Colonic mucosa (tissue), 4 donors: ENCODE data around the gene COPZ1. TPM values are rescaled to one million over a fixed set of nuclear protein-coding genes. Genes with fewer than 3 reads are reported as not detected.
A peak's percentile ranks its signal among the peaks of the same experiment; 100 is the strongest.

Experiments used
- DNase-seq: peaks from one replicate; pipeline ENCODE4 v3.0.0-alpha.2; 2020
- H3K27ac ChIP-seq: fragments of 200-600 bp; one replicate; pipeline ENCODE4 v1.8.0; 2021
- H3K27me3 ChIP-seq: fragments of 200-600 bp; one replicate; pipeline ENCODE4 v1.8.0; 2021
- H3K36me3 ChIP-seq: fragments of 200-600 bp; one replicate; pipeline ENCODE4 v1.8.0; 2021
- H3K4me1 ChIP-seq: fragments of 200-600 bp; one replicate; pipeline ENCODE4 v1.8.0; 2021; ENCODE audit warnings: mild to moderate bottlenecking
- H3K4me3 ChIP-seq: fragments of 200-600 bp; one replicate; pipeline ENCODE4 v1.8.0; 2021
- H3K9ac ChIP-seq, 2 donors: one replicate each; pipeline ENCODE4 v1.7.0; 2013; ENCODE audit warnings: control low read depth in 2 of 2, low read depth in 2 of 2, low read length in 2 of 2
- H3K9me3 ChIP-seq: fragments of 200-600 bp; one replicate; pipeline ENCODE4 v1.8.0; 2021
- intact Hi-C: fragments of 100-400 bp; cut with DNase I; formaldehyde crosslinking; loops from one replicate; pipeline ENCODE4 v1.14.1; 2022
- total RNA-seq, 2 donors: library from RNA; stranded (reverse); fragmentation: NEBNext Ultra II Directional in 1 of 2; extraction: Animal tissue kit (Norgen Biotek cat#: 25700) in 1 of 2; gene quantifications; one replicate each; pipeline ENCODE4 v1.2.1, GENCODE V29; 2021
- TF ChIP-seq, protein P1 (sequence below): fragments of 200-600 bp; IDR thresholded peaks from one replicate; pipeline ENCODE4 v1.8.0; 2022; ENCODE audit warnings: antibody characterized with exemption, mild to moderate bottlenecking
- donor health status: healthy.
- donor health status: DM: no; HTN: no; CAD: no.
- donor health status: DM: no; HTN: no; CAD: no.

COPZ1 gene
- total RNA-seq, 2 donors from 2014 or later, result 164 to 173 TPM

DNA sequence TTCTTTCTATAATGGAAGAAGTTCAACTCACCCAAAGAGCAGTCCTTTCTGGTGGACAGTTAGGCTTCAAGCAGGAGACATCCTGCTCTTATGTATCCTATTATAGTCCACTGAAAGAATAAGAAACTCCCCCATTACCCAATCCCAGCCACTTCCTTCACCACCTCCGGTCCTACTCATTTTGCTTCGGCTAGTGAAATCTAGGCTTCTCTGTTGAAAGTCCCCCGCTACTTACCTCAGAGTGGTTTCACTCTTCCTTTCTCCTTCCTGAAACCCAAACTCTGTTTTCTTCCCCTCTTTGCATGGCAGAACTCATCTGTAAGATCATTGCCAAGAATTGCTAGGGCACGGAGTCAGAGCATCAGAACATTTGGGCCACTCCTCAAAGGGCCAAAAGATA is 39.5 kb downstream of the COPZ1 start, which contains the start of gene GPR84:
Gene GPR84, minus strand, starts transcription at position 74 of the 400 bp plus-strand sequence. CDS start 635 bp downstream, outside the sequence.
- intact Hi-C loops, result loop anchor here (5.0 kb wide), 2 partner anchors 72 to 142 kb away; no protein-coding TSS in a partner anchor
- Histone ChIP-seq H3K9me3 (no peaks in the 10 kb centered on the region), H3K4me3 (no peak within 1 kb of the TSS), H3K27ac (no peak within 1 kb of the TSS), H3K9ac (no peak within 1 kb of the TSS), H3K36me3 (no peaks in the 10 kb centered on the region), H3K27me3 (no peaks in the 10 kb centered on the region), H3K4me1 (peaks cover 5% of the 10 kb centered on the region)
- TF ChIP-seq, protein P1, sequence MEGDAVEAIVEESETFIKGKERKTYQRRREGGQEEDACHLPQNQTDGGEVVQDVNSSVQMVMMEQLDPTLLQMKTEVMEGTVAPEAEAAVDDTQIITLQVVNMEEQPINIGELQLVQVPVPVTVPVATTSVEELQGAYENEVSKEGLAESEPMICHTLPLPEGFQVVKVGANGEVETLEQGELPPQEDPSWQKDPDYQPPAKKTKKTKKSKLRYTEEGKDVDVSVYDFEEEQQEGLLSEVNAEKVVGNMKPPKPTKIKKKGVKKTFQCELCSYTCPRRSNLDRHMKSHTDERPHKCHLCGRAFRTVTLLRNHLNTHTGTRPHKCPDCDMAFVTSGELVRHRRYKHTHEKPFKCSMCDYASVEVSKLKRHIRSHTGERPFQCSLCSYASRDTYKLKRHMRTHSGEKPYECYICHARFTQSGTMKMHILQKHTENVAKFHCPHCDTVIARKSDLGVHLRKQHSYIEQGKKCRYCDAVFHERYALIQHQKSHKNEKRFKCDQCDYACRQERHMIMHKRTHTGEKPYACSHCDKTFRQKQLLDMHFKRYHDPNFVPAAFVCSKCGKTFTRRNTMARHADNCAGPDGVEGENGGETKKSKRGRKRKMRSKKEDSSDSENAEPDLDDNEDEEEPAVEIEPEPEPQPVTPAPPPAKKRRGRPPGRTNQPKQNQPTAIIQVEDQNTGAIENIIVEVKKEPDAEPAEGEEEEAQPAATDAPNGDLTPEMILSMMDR, result no peak
- no peak for DNase-seq

DNA sequence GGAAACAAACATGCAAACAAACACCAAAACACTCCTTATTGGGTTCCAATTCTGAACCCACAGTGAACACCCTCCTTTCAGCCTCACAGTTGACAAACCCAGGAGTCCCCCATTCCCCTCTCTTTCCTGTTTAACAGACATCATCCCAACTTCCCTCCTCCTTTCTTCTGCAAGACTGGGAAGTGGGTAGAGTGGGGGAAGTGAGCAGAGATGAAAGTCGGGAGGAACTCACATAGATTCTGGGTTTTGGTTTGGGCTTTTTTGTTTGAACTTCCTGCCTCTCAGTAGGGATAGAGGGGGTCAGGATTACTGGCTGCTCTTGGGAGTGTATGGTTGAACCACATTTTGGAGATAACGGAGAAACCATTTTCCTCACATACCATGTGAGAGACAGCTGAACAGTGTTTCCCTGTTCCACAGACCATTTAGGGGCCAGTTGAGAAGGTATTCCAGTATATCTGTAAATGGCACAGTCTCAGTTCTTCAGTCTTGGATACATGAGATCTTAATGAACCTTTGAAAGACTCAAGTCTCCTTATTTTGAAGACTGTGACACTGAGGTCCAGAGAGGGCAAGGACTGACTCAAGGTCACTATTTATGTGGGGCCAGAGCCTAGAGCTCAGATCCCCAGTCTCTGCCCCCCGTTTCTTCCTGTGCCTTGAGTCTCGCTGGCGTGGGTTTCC is 43.2 kb downstream of the COPZ1 start:
- peaks cover 11% of the 10 kb centered on the region for H3K4me1 ChIP-seq
- H3K9ac ChIP-seq, result peak overlapping the region in 1 of 2 donors; percentile 19
- DNase-seq, result no peak
- intact Hi-C loops, result no loop called here
- H3K9me3 ChIP-seq, result no peaks in the 10 kb centered on the region
- H3K4me3 ChIP-seq, result no peak overlapping the region
- TF ChIP-seq, protein P1, result no peak
- no peak overlapping the region for H3K27ac ChIP-seq
- no peaks in the 10 kb centered on the region for H3K27me3 ChIP-seq
- no peaks in the 10 kb centered on the region for H3K36me3 ChIP-seq

DNA sequence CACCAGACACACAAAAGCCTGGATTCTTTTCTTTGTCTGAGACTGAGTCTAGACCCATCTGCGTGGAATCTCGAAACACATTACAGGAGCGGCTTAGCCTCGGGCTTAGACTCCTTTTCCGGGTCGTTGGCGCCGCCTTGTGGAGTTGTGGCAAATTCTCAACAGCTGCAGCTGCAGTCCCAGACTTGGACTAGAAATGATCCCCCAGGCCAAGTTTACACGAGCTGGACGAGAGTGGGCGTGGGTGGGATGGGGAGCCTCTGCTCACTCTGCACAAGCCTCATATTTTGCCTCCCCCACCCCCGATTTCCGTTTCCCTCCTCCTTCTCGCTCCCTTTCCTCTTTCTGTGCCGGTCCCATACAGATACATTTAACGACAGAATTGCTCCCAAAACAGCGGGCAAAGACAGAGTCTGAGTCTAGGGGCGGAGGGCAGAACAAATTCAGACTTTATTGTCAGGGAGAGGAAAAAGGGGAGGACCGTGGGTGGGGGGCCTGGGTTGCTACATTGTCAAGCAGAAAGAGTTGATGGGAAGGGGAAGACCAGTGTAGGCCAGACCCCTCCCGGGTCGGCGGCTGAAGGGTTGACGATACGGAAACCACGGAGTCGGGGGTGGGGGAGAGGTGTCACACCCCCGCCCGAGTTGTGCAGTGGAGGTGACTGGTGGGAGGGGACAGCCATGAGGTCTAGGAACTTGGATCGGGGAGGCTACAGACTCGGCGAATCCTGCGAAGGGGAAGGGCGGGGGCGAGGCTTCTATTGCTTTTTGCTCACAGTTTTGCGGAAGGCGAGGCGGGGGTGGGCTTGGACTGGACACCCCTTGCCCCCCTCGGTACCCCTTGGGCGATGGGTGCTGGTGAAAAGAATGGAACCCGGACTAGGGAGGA is 44.0 kb downstream of the COPZ1 start:
- DNase-seq, result peak; percentile 94

DNA sequence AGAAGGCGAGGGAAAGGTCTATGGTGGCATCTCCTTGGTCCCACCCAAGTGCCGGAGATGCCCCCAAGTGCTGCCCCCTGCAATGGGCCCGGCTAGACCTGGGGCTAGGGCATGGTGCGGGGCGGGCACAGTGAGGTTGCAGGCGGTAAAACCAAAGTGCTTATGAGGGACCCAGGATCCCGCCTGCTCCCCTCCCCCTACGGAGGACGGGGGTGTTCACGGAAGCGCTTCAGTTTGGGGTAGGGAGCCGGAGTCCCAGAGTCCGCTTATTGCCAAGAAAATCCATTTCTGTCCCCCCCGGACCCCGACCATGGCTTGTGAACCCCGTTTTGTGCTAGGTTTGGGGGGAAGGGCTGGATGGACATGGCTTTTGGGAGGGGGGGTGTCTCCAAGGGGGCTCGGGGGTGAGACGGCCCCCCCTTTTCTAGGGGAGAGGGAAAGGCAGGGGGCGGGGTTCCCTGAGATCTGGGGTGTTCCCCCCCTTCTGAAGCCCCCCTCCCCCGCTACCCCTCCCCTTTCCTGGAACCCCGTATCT is 44.7 kb downstream of the COPZ1 start:
- peaks cover 11% of the 10 kb centered on the region for H3K4me1 ChIP-seq
- no peaks in the 10 kb centered on the region for H3K27me3 ChIP-seq
- no peak for DNase-seq
- H3K4me3 ChIP-seq, result peak overlapping the region; percentile 27
- H3K27ac ChIP-seq, result peak overlapping the region; percentile 2
- H3K36me3 ChIP-seq, result no peaks in the 10 kb centered on the region
- intact Hi-C loops, result no loop called here
- TF ChIP-seq, protein P1, result no peak
- H3K9ac ChIP-seq, result peak overlapping the region; percentile 6 to 28
- H3K9me3 ChIP-seq, result no peaks in the 10 kb centered on the region

More for the DNA sequence above, 44.0 kb downstream of the COPZ1 start:
- Histone ChIP-seq H3K4me1 (peaks cover 11% of the 10 kb centered on the region), H3K4me3 (no peak overlapping the region), H3K27ac (peak overlapping the region; percentile 2), H3K27me3 (no peaks in the 10 kb centered on the region), H3K9me3 (no peaks in the 10 kb centered on the region), H3K36me3 (no peaks in the 10 kb centered on the region), H3K9ac (peak overlapping the region; percentile 28 to 65)
- TF ChIP-seq, protein P1, result peak; percentile 73
- intact Hi-C loops, result no loop called here

DNA sequence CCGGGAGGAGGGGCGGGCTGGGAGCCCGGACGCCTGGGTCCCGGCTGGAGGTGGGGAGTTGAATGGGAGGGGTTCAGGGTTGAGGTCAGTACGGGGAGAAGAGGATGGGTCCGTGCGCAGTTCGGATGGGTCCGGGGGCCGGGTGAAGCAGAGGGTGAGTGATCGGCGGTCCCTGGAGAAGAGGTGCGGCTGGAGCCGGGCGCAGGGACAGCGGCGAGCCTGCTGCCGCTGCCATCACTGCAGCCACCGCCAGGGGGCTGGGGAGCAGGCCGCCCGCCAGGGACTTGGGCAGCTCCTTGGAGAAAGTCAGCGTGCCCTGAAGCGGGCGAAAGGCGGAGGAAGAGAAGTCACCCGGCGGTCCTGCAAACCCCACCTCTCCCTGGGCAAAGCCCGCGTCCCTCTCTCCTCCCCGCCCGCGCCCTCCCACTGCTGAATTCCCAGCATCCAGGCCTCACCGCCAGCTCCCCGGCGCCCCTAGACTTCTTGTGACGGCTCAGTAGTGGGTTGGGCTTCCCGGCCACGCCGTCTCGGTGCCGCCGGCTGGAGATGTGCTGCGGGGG is 45.3 kb downstream of the COPZ1 start:
- H3K4me3 ChIP-seq, result peak overlapping the region; percentile 27
- DNase-seq, result peak; percentile 81
- no peaks in the 10 kb centered on the region for H3K36me3 ChIP-seq
- intact Hi-C loops, result no loop called here
- peak overlapping the region; percentile 29 for H3K27ac ChIP-seq
- H3K4me1 ChIP-seq, result peaks cover 11% of the 10 kb centered on the region
- peak overlapping the region in 1 of 2 donors; percentile 53 for H3K9ac ChIP-seq
- no peaks in the 10 kb centered on the region for H3K27me3 ChIP-seq
- TF ChIP-seq, protein P1, result peak; percentile 59
- no peaks in the 10 kb centered on the region for H3K9me3 ChIP-seq
